Epithelial cell of esophagus (primary cell): ENCODE measurements around the gene TMEM151B.

Experiments used
- DNase-seq: peaks from one replicate; pipeline ENCODE4 v3.0.0; 2010; ENCODE audit warnings: low read depth
- H3K4me3 ChIP-seq: 2 replicates; pipeline ENCODE4 v1.5.1; 2011; ENCODE audit warnings: mild to moderate bottlenecking, low read length, control low read depth
- CTCF ChIP-seq: IDR thresholded peaks from 2 replicates; pipeline ENCODE4 v1.5.1; 2011; ENCODE audit warnings: low read depth, mild to moderate bottlenecking, low read length, control low read depth, inconsistent platforms; ENCODE audit not compliant: insufficient read depth; ENCODE audit errors: missing control alignments

Gene TMEM151B

GRCh38 chr6:44224029-44224964 is 46.0 kb upstream of the TMEM151B start:
- H3K4me3 ChIP-seq: peak overlapping the region; percentile 55
- TF ChIP-seq CTCF: no peak
- peak; percentile 52 for DNase-seq

GRCh38 chr6:44224965-44225305 is 45.3 kb upstream of the TMEM151B start:
- TF ChIP-seq CTCF: no peak
- H3K4me3 ChIP-seq: no peak overlapping the region
- DNase-seq: no peak

GRCh38 chr6:44225579-44226325 is 44.5 kb upstream of the TMEM151B start:
- DNase-seq: no peak
- H3K4me3 ChIP-seq: no peak overlapping the region
- no peak for TF ChIP-seq CTCF

- DNase-seq: no peak
- TF ChIP-seq CTCF: no peak
- no peak overlapping the region for H3K4me3 ChIP-seq
These were observed 43.7 kb upstream of the TMEM151B start for GRCh38 chr6:44226368-44227147.

GRCh38 chr6:44227148-44227793 is 43.0 kb upstream of the TMEM151B start:
- H3K4me3 ChIP-seq: no peak overlapping the region
- DNase-seq: no peak
- TF ChIP-seq CTCF: no peak

- H3K4me3 ChIP-seq: no peak overlapping the region
- no peak for DNase-seq
- no peak for TF ChIP-seq CTCF
These were observed 42.2 kb upstream of the TMEM151B start for GRCh38 chr6:44228031-44228430.
